Measurements from ENCODE around the gene FCMR. TPM values are rescaled to one million over a fixed set of nuclear protein-coding genes. Genes with fewer than 3 reads are reported as not detected.

FCMR gene
- total and polyA plus RNA-seq, 2 experiments from 2014 or later: not detected

- no peaks in the 10 kb centered on the region for H3K36me3 ChIP-seq
Observed at GRCh38 chr1:206886831-206887230, 34.9 kb downstream of the FCMR start.

DNA sequence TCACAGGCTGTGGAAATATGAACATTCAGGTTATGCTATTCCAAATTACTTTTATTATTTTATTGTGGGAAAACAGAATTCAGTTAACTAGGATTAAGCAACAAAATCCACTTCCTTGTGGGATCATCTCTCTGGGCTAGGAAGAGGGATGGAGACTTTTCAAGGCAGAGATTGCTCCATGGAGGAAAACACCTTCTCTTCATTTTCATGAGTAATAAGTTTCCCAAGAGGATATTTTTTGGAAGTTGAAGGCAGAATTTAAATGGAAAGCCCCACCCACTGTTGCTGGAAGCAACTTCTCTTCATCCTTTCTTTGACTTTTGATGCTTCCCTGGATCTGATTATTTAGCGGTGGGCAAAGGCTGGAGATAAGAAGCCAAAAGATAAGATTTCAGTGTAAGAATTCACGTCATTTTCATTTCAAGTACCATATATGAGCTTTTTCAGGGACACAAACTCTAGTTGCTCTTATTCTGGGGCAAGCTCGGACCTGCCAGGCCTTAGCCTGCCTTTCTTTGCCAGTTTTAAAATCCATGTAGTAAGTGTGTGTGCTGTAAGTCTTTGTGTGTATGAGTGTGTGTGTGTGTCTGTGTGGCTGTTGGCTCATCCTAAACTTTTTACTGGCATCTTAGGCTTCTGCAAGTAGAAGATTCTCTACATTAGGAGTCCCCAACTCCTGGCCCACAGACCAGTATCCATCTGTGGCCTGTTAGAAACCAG lies 36.2 kb downstream of the FCMR start:
- Histone ChIP-seq H3K4me1 (ENCODE audit: low read depth) (no peaks in the 10 kb centered on the region), H3K9me3 (ENCODE audit: low read depth) (no peaks in the 10 kb centered on the region), H3K36me3 (no peaks in the 10 kb centered on the region), H3K27ac (no peak overlapping the region), H3K27me3 (no peaks in the 10 kb centered on the region), H3K4me3 (no peak overlapping the region)
- DNase-seq (ENCODE audit: low read depth in 1 of 2, low spot score in 1 of 2): peak in 1 of 2 donors; percentile 58
- no peak for TF ChIP-seq CTCF (IDR thresholded peaks at IDR 0.05; ENCODE audit: low read depth, low read length)

More at GRCh38 chr1:206886831-206887230, 34.9 kb downstream of the FCMR start:
- Histone ChIP-seq H3K27ac (no peak overlapping the region), H3K27me3 (no peaks in the 10 kb centered on the region), H3K4me1 (ENCODE audit: low read depth) (no peaks in the 10 kb centered on the region), H3K9me3 (ENCODE audit: low read depth) (no peaks in the 10 kb centered on the region), H3K4me3 (no peak overlapping the region)
- DNase-seq (ENCODE audit: low read depth in 1 of 2, low spot score in 1 of 2): no peak
- TF ChIP-seq CTCF (IDR thresholded peaks at IDR 0.05; ENCODE audit: low read depth, low read length): no peak

- Histone ChIP-seq H3K4me1 (ENCODE audit: low read depth) (no peaks in the 10 kb centered on the region), H3K9me3 (ENCODE audit: low read depth) (no peaks in the 10 kb centered on the region)
Observed at GRCh38 chr1:206883876-206884275, 37.9 kb downstream of the FCMR start.

DNA sequence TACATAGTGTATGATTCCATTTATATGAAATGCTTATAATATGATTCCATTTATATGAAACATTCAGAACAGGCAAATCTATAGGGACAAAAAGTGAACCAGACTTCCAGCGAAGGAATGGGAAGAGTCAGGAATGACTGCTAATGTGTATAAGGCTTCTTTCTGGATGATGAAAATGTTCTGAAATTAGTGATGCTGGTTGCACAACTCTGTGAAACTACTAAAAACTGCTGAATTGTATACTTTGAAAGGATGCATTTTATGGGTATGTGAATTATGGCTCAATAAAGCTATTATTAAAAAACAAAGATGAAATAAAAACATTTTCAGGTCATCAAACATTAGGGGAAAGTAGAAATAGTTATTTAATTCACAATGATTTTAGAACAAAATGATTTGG lies 38.6 kb downstream of the FCMR start:
- TF ChIP-seq CTCF (IDR thresholded peaks at IDR 0.05; ENCODE audit: low read depth, low read length): no peak
- no peak overlapping the region for H3K4me3 ChIP-seq
- no peaks in the 10 kb centered on the region for H3K4me1 ChIP-seq (ENCODE audit: low read depth)
- peaks cover 4% of the 10 kb centered on the region for H3K9me3 ChIP-seq (ENCODE audit: low read depth)
- no peaks in the 10 kb centered on the region for H3K27me3 ChIP-seq
- H3K27ac ChIP-seq: no peak overlapping the region
- H3K36me3 ChIP-seq: no peaks in the 10 kb centered on the region
- DNase-seq (ENCODE audit: low read depth in 1 of 2, low spot score in 1 of 2): peak in 1 of 2 donors; percentile 33

More at GRCh38 chr1:206883876-206884275, 37.9 kb downstream of the FCMR start:
- no peak for DNase-seq (ENCODE audit: low read depth in 1 of 2, low spot score in 1 of 2)
- Histone ChIP-seq H3K4me3 (no peak overlapping the region), H3K27ac (no peak overlapping the region), H3K27me3 (no peaks in the 10 kb centered on the region), H3K36me3 (no peaks in the 10 kb centered on the region)
- no peak for TF ChIP-seq CTCF (IDR thresholded peaks at IDR 0.05; ENCODE audit: low read depth, low read length)

DNA sequence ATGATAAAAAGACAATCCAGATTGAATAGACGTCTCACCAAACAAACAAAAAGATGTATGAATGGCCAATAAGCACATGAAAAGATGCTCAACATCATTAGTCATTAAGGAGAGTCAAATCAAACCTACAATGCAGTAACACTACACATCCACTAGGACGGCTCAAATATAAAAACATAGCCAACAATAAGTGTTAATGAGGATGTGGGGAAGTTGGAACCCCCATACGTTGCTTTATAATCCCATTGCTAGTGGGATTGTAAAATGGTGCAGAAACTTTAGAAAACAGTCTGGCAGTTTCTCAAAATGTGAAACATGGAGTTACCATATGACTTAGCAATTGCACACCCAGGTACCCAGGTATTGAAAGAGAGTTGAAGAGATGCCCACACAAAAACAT lies 39.2 kb downstream of the FCMR start:
- Histone ChIP-seq H3K9me3 (ENCODE audit: low read depth) (peaks cover 4% of the 10 kb centered on the region), H3K27ac (no peak overlapping the region), H3K4me1 (ENCODE audit: low read depth) (no peaks in the 10 kb centered on the region), H3K36me3 (no peaks in the 10 kb centered on the region), H3K4me3 (no peak overlapping the region), H3K27me3 (no peaks in the 10 kb centered on the region)
- no peak for DNase-seq (ENCODE audit: low read depth in 1 of 2, low spot score in 1 of 2)
- TF ChIP-seq CTCF (IDR thresholded peaks at IDR 0.05; ENCODE audit: low read depth, low read length): no peak

Measured in cardiac muscle cell (in vitro differentiated cells and primary cell).